Subcutaneous adipose tissue (tissue), 4 donors: ENCODE results near the gene DCLK3. TPM values are rescaled to one million over a fixed set of nuclear protein-coding genes. Genes with fewer than 3 reads are reported as not detected.

ENCODE experiments used
- total RNA-seq, 4 donors: library from RNA; depleted of rRNA; stranded (reverse); fragments of >200 nt; gene quantifications; one replicate each; pipeline ENCODE4 v1.1.0, GENCODE V29; 2016
- TF ChIP-seq, protein P1 (sequence below): fragments of 450-650 bp; IDR thresholded peaks from one replicate; pipeline ENCODE4 v1.5.1; 2016; ENCODE audit warnings: low read depth, mild to moderate bottlenecking, control low read depth, antibody characterized with exemption, moderate library complexity

DCLK3 gene
- total RNA-seq, 4 donors from 2014 or later: 0.22 TPM; not detected in 3

DNA sequence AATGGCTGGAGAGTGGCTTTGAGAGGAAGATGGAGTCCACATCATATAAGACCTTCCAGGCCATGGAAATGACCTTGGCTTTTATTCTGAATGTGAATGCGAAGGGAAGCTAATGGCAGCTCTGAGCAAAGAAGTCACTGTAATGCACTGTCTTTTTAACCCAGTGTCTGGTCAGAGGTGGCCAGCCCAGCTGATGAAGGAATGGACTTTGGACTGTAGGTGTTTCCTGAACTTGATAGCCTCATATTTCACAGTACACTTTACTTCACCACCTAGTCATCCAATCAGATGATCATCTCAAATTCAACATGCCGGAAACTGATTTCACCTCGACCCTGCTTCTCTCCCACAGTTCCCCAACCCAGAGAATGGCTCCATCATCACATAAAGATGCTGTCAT lies 33.4 kb downstream of the DCLK3 start:
- TF ChIP-seq, protein P1, sequence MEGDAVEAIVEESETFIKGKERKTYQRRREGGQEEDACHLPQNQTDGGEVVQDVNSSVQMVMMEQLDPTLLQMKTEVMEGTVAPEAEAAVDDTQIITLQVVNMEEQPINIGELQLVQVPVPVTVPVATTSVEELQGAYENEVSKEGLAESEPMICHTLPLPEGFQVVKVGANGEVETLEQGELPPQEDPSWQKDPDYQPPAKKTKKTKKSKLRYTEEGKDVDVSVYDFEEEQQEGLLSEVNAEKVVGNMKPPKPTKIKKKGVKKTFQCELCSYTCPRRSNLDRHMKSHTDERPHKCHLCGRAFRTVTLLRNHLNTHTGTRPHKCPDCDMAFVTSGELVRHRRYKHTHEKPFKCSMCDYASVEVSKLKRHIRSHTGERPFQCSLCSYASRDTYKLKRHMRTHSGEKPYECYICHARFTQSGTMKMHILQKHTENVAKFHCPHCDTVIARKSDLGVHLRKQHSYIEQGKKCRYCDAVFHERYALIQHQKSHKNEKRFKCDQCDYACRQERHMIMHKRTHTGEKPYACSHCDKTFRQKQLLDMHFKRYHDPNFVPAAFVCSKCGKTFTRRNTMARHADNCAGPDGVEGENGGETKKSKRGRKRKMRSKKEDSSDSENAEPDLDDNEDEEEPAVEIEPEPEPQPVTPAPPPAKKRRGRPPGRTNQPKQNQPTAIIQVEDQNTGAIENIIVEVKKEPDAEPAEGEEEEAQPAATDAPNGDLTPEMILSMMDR: no peak

DNA sequence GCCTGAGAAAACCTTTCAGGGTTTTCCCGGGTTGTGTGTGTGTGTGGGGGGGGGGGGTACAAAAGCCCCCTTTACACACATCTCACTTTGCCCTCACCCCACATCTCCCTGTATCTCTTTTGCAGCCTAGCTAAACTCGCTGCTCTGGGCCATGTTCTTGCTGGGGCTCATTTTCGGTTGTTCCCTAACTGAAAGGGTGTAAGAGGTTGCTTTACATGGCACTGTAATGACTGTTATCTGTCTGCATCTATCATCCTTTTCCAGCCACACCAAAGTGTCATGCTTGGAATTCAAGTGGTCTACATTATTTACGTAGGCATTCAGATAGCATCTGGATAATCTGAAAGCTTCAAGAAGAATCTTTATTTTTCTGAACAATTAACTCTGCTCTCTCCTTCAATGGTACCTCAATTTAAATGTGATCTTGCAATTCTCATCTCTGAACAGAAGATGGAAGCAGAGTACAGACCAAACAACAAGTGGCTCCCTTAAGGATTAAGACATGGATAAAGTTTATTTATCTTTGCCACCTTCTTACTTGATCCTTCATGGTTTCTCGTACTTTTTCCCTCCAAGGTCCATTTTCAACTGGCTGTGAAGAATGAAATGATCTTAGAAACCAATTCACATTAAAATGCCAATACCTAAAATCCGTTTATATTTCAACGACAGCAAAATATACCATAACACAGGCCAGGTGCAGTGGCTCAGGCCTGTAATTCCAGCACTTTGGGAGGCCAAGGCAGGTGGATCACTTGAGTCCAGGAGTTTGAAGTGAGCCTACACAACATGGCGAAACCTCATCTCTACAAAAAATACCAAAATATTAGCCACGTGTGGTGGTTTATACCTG lies 34.9 kb downstream of the DCLK3 start:
- TF ChIP-seq, protein P1: no peak

DNA sequence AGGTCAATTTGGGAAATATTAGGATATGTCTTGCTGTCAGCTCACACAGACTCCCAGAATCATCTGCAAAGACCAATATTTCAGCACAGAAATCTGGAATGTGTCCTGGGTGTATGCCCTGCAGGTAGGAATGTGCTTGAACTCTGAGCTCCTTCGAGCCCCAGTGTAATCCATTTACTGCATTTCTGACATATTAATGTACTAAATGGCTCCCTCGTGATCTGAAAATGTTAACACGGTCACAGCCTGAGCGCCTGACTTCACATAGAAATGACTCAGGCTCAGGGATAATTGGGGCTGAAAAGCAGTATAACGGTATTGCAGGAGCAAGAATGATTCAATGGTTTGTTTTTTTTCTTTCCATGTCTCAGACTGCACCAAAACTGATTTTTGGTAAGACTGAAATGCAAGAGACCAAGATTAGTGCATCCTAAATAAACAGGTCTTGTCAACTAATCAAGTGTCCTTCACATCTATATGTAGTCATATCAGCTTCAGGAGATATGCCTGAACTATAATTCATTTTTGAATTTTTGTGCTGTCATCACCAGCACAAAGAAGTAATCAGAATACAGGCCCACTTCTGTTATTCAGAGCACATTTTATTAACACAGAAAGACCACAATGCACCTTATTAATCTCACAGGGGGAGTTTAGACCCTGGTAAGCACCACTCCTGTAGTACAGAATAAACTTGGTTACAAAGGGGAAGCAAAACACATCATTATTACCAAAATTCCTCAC lies 49.8 kb downstream of the DCLK3 start:
- TF ChIP-seq, protein P1: no peak

DNA sequence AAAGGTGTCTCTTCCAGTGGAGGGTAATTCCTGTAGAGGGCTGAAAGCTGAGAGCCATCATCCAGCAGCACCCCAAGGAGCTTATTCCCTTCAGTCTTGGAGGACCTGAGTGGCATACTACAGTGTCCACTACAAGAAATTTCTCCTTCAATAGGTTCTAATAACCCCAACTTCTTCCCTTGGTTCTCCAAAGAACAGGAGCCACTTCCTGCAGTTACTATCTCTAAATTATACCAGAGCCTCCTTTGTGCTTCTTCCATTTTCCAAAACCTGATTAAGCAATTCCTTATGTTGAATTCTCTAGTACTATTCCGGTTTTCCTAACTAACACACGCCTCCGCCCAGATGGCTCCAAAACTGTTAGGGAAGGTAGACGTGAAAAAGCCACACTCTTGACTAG lies 50.4 kb downstream of the DCLK3 start:
- TF ChIP-seq, protein P1: no peak

DNA sequence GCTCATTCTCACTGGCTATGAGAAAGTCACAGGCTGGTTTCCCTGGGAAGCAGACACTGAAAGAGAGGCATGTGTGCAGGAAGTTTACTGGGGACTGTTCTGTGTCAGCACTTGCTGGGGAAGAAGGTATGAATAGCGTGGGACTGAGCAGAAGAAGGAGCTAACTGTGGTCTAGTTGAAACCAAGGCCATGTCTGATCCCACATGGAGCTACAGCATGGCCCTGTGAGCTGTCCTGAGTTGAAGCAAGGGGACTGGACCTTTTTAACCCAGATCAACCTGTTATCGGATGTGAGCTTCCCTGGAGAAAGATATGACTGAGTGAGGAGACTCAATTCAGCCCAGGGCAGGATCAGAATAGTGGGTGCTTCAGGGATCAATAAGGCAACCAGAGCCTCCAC lies 53.7 kb downstream of the DCLK3 start:
- TF ChIP-seq, protein P1: no peak

DNA sequence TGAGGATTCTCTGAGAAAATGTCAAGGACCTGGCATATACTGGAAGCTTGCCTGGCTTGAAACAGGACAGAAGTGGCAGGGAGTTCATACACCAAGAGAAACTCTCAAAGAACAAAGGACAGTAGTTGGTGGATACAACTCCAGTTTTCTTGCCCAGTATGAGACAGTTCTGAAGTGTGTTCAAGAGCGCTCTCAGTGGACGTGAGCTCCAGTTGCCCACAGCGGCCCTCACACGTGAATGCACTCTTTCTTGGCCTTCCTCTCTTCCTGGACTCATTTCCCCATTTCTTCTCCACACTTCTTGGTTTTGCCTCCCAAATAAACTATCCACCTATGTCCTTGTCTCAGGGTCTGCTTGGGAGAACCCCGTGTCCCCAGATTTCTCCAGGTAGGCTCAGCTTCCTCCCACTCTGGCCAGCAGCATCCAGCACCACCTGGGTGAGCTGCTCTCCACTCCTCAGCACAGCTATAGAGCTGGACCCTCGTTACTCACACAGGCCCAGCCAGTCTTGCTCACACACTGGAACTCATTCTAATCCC lies 54.5 kb downstream of the DCLK3 start:
- TF ChIP-seq, protein P1: no peak

DNA sequence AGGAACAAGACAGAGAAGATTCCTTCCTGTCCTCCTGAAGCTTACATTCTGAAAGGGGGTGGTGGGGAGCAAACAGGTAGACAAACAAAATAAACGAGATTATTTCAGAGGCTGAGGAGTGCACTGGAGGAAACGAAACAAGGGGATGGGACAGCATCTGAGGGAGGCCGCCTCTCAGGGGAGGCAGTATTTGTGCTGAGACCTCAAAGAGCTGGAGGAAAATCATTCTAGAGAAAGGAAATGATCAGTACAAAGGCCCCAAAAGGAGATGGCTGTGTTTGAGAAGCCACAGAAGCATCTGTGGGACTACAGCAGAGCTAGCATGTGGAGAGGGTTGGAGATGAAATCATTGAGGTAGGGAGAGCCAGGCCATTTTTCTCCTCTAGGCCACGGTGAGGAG lies 55.1 kb downstream of the DCLK3 start:
- TF ChIP-seq, protein P1: no peak
